DND-41 (cell line): ENCODE results near the gene FMNL3.

Source experiments
- EZH2 ChIP-seq: IDR thresholded peaks from 3 replicates; pipeline ENCODE4 v1.6.1; 2012; ENCODE audit warnings: borderline replicate concordance, low read depth, mild to moderate bottlenecking, moderate library complexity, low read length, inconsistent platforms; ENCODE audit not compliant: severe bottlenecking
- TF ChIP-seq, protein P1 (sequence below): IDR thresholded peaks from 2 replicates; pipeline ENCODE4 v1.5.1; 2012; ENCODE audit warnings: borderline replicate concordance, low read length, moderate library complexity, mild to moderate bottlenecking; ENCODE audit not compliant: poor library complexity, severe bottlenecking; ENCODE audit errors: extremely low read depth

DNA sequence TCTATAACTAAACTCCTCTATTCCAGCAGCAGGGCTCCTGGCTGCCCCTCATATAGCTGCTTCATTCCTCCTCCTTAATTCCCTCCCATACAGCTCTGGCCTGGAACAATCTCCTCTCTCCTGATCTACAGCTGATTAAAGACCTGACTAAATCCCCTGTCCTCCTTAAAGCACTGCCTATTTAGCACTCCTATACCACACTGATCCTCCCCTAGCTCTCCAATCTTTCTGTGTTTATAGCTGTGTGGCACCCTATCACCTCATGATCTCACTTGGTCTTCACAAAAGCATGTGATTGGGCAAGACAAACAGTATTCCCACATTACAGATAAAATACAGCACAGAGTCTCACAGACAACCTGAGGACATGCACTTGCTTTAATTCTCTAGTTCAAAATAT, 17.4 kb downstream of the FMNL3 start:
- TF ChIP-seq, protein P1, sequence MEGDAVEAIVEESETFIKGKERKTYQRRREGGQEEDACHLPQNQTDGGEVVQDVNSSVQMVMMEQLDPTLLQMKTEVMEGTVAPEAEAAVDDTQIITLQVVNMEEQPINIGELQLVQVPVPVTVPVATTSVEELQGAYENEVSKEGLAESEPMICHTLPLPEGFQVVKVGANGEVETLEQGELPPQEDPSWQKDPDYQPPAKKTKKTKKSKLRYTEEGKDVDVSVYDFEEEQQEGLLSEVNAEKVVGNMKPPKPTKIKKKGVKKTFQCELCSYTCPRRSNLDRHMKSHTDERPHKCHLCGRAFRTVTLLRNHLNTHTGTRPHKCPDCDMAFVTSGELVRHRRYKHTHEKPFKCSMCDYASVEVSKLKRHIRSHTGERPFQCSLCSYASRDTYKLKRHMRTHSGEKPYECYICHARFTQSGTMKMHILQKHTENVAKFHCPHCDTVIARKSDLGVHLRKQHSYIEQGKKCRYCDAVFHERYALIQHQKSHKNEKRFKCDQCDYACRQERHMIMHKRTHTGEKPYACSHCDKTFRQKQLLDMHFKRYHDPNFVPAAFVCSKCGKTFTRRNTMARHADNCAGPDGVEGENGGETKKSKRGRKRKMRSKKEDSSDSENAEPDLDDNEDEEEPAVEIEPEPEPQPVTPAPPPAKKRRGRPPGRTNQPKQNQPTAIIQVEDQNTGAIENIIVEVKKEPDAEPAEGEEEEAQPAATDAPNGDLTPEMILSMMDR: no peak
- TF ChIP-seq EZH2: no peak
